Esophagus mucosa (tissue), 1 donor: Measurements from ENCODE around the gene KRT32. TPM values are rescaled to one million over a fixed set of nuclear protein-coding genes. Genes with fewer than 3 reads are reported as not detected.
A peak's percentile ranks its signal among the peaks of the same experiment; 100 is the strongest.
"Not testable (repeated sequence)": the region's sequence is repeated elsewhere in the genome, so short reads cannot be mapped to it uniquely, and the experiment has no call there.

ENCODE experiments used
- ATAC-seq: fragments of 200-7000 bp; cut with Tn5 transposase; one replicate; pipeline ENCODE4 v1.9.1; 2020
- total RNA-seq: library from RNA; stranded (reverse); gene quantifications from one replicate; pipeline ENCODE4 v1.2.4, GENCODE V29; 2023
- donor health status: DM: yes; HTN: yes; CAD: no.

The KRT32 gene
- total RNA-seq, 1 donor from 2014 or later, result 0.80 TPM

DNA sequence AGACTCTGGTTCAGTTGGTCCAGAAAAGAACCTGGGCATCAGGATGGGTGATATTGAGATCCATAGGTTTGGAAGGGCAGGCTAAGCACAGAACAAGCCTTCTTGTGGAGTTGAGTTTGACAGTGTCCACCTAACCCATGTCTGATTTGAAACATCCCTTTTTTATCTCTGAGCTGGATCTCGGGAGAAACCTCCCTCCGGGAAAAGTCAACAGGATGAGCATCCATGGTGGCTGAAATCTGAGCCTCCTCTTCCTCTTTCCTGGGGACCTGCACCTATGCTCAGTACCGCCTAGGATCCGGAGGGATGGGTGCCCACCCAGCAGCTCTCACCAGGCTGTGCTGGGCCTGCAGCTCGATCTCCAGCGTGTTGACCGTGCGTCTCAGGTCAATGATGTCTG is 3.4 kb downstream of the KRT32 start:
- no peak for ATAC-seq

DNA sequence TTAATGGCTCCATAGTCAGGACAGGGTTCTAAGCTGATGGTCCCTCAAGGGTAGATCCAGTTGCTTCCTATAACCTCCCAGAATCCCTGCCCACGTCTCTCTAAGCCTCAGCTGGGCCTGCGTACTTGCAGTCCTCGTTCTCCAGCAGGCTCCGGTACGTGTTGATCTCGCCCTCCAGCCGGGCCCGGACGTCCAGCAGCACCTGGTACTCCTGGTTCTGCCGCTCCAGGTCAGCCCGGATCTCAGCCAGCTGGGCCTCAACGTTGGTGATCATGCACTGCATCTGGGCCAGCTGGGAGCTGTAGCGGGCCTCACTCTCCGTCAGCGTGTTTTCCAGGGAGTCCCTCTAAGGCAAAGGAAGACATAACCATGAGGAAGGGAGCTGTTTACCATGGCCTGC is 4.5 kb downstream of the KRT32 start:
- ATAC-seq, result no peak

DNA sequence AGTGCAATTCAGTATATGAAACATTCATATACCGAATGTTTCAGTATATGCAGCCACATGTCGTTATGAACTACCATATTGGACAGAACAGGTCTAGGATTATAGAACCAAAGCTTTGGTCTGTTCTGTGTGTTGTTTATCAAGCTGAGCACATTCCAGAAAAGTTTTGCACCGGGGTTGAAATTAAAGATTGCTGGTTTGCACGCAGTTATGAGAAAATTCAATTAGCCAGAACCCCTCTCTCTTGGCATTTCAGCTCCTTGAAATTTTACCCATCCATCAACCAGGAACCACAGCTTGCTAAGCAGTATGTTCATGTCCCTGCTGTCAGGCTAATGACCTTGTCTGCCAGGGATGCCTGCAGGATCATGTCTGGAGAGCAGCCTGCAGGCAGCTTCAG is 9.5 kb downstream of the KRT32 start:
- ATAC-seq, result peak; percentile 50

DNA sequence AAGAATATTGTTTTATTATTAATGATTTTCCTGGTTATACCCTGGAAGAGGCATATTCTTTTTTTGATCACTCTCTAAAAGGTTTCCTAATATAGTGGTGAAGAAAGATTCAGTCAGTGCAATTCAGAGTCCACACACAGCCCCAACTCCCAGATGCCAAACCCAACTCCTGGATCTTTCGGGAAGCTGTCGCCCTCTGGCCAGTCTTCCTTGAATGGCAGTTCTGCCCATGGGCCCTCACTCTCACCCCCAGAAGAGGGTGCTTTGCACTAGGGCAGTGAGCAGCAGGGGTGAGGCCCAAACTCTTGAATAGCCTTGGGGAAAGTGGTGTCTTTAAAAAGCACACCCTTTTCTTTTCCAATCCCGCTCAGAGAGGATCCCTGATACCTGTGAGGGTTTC is 11.0 kb downstream of the KRT32 start:
- ATAC-seq, result no peak

DNA sequence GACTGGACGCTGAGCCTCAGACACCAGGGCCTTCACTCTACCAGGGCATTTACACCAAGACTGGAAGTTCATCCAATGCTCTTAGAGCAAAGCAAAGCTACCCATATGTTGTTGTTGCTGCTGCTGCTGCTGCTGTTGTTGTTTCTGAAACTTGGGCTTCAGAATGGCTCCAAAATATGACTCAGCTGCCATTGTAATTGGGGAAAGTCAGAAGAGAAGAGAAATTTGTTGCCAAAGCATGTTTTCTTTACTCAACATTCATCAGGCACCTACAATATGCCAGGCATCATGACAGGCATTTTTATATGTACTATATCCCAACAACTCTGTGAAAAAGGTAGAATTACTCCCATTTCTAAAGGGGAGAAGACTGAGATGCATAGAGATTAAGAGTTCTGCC is 11.9 kb downstream of the KRT32 start:
- ATAC-seq, result no peak

DNA sequence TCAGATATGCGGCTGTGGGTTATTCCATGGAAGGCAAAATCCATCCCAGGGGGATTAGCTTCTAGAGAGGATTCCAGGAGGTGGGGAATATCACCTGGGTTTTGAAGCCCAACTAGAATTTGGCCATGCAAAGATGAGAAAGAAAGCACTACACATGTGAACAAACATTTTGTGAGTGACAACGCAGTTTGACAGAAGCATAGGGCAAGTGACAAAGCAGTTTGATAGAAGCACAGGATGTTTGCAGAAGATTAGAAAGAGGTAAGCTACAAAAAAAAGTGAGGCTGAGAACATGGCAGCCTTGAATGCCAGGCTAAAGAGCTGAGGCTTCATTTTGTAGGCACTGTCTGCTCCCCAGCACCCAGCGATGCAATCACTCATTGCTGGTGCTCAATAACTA is 14.1 kb downstream of the KRT32 start:
- ATAC-seq, result no peak

DNA sequence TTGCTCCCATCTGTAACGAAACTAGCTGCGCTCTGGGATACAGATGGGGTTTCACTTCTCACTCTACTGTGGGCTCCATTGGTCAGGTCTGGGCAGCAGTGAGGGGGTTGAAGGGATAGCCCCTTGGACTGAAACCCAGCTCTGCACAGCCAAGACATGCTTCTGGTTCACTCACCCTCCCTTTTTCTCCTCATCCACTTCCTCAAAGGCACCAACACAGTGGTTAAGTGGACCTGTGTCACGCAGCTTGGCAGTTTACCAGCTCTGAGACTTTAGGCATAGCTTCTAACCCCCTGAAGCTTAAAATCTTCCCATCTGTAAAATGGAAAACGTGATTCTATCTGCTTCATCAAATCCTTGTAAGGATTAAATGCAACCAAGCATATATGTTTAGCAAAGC is 14.9 kb downstream of the KRT32 start:
- ATAC-seq, result peak; percentile 13

DNA sequence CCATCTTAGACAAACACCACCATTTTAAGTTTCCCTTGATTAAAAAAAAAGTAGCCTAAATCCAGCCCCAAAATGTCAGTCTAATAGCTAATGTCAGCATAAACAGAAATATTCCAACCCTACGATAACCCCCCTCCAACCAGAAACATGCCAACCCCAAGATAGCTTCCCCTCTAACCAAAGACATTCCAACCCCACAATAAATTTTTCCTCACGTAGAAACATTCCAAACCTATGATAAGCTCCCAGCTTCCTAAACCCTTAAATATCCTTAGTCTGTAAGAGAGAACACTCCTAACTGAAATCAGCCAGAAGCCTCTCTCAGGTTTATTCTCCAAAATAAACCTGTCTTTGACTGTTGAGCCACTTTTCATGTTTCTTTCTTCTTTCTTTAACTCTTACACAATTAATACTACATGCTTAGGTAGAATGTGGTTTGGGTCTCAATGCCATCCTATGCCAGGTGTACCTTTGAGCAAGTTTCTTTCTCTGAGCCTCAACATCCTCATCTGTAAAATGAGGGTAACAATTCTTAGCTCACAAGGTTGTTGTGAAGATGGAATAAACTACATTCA is 15.9 kb downstream of the KRT32 start:
- no peak for ATAC-seq

DNA sequence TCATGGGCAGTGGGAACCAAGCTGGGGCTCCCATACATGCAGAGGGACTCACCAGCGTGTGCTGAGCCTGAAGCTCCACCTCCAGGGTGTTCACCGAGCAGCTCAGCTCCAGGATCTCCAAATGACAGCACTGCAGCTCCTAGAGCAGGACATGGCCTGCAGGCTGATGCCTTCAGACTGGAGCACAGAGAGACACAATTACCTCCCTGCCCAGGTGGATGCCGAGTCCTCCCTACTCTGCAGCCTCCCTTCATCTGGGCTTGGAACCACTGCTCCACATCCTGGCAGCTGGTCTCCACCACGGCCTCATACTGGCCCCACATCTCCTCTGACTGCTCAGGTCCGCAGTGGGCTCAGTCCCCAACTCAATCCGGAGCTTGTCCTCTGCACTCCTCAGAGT is 18.2 kb downstream of the KRT32 start:
- no peak for ATAC-seq

DNA sequence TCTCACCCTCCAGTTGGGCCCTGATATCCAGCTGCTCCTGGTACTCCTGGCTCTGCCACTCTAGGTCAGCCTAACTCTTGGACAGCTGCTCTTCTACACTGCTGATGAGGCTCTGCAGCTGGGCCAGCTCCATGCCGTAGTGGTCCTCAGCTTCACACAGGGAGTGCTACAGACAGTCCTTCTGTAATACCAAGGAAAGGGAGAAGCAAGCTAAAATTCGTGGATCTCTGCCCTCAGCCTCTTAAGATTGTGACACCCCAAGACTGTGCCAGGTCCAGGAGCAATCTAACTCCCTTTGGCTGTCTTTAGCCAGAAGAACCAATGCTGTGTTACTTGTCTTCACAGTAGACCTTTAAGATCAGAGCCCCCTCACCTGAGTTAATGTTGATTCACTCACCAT is 18.7 kb downstream of the KRT32 start:
- ATAC-seq, result no peak

DNA sequence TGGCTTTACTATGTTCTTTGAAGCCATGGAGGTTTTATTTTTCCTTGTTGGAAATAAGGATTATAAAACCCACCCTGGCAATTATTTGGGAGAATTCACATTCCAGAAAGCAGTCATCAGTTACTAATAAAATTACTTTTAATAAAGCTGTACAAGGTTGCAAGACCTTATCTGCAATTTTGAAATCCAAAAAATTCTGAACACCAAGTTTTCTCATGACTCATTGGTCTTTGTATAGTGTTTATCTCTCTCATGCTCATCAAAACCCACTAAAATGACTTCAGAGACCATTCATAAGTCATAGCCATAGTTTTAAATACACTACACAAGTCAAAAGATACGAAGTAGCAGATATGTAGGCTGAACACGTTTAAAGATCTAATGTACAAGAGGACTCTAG is 20.4 kb downstream of the KRT32 start:
- ATAC-seq, result no peak

DNA sequence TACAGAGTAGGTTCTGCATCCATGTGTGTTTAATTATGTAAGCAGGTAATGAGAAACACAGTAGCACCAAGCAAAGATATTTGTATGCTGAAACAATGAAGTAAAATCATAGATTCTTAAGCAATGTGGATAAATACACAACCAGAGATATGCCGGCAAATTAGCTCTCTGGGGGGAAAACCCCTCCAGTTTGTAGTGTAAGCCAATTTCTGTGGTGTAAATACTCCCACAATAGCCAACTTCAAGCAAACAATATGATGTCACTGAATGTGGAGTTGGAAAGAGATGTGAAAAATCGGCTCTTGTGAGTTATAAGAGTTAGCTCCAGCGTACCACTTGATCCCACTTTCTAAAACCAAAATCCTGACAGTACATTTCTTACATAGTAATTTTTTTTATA is 22.5 kb downstream of the KRT32 start:
- no peak for ATAC-seq

DNA sequence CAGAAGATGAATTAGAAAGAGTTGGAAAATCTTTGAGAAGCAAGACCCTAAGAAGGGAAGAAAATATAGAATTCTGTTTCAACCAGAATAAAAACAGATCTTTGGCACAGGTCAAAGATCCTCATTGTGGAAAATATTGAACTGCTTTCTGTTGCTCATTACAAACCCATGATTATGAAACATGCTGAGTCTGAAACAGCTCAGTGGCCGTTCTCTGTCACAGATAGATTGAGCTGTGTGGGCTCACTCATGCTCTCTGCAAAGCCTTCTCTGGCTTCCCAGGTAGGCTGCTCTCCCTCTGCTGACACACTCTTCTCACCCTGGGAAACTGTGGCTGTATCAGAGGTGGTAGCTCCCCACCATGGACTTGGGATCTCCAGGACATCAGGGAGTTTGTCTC is 23.0 kb downstream of the KRT32 start:
- no peak for ATAC-seq

DNA sequence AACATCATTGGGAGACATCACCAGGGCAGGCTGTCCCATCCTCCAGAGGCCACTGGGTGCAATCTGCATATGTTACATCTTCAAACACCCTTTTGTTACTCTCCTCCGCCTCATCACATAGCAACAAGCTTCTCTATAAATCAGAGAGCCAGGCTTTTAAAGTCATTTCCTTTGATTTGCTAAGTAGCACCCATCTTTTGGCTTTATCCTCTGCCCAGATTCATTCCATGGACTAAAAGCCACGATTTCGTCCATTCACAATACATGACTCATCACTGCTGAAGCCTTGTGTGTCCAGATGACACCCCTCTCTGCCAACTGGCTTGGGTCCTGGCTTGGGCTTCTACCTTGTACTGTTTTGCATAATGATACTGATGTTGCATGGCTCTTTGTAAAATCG is 24.4 kb downstream of the KRT32 start:
- no peak for ATAC-seq

DNA sequence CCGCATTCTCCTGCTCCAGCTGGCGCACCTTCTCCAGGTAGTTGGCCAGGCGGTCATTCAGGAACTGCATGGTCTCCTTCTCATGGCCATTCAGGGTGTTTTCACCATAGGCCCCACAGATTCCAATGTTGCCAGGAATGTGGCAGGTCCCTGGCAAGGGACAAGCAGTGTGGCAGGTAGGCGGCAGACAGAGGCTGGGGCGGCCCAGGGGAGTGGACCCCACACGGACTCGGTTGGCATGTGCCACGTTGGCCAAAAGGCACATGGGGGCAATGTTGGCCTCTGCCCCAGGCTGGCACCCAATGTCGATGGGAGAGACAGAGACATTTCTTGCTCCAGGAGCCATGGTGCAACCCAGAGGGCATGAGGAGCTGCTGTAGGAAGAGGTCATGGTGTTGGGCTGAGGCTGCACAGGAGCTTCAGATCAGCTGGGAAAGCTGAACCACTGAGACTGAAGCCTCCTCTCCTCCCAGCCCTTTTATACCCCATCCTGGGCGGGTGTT is 26.6 kb downstream of the KRT32 start, which contains the start of gene KRT38:
TSS of gene KRT38 (minus strand) at position 453 of the 503 bp plus-strand sequence. CDS start at position 391, 62 bp downstream.
- ATAC-seq, result no peak

DNA sequence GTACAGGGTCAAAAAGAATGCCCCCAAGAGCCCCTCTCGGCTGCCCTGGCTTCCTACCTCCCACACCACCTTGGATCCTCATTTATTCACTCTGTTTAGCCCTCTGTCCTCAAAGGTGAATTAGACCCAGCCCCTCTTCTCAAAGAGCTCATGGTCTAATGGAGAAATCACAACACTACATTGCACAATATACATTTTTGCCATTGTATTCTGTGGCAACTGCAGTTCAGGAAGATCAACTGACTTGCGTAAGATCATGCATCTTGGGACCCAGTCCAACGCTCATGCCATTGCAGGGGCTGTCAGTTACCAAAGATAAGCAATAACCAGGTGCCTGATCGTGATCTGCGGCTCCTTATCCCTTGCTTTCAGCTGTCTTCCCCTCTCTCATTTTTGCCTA is 27.8 kb downstream of the KRT32 start:
- peak; percentile 50 for ATAC-seq

DNA sequence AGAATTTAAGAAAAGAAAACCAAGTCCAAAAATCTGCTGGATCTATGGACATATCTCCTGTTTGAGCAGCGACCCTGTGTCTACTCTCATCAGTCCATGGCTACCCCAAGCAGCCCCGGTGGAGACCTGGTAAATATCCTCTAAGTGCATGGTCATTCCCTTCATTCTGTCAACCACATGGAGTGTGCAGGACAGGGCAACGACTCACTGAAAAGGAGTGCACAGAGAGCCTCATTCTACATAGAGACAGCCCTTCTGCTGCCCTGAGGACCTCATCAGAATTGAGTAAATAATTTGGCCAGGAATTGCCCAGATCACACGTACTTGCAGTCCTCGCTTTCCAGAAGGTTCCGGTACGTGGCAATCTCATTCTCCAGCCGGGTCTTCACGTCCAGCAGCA is 29.4 kb downstream of the KRT32 start:
- no peak for ATAC-seq

DNA sequence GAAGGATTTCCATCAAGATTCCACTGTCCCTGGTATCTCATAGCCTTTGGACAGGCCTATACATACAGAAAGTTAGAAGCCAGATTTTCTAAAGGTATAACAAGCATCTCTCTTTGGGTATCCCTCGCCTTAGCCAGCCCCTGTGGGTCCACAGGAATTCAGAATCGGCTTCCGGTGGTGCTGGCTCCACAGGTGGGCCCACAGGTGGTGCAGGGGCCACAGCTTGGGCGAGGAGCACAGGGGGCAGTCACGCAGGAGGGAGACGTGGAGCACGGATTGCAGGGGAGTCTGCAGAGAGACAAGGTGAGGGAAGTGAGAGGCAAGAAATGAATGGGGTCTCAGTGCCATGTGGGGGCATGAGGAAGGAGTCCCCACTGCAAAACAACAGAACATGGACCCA is 29.9 kb downstream of the KRT32 start:
- no peak for ATAC-seq

DNA sequence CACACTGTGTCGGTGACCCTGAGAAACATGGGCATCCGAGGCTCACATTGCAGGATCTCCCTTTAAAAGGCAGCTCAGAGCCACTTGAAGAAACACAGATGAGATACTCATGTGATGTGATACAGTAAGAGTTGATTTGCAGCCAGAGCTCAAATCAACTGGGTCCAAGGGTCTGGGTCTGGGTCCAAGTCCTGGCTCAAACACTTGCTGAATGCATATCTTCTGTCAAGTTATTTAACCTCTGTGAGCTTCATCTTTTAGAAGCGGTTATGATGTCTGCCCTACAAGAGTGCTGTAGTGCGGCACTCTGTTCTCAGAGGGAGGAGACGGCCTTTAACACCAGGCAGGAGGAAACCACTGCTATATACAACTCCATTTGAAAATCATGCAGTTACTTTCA is 32.8 kb downstream of the KRT32 start:
- no peak for ATAC-seq

DNA sequence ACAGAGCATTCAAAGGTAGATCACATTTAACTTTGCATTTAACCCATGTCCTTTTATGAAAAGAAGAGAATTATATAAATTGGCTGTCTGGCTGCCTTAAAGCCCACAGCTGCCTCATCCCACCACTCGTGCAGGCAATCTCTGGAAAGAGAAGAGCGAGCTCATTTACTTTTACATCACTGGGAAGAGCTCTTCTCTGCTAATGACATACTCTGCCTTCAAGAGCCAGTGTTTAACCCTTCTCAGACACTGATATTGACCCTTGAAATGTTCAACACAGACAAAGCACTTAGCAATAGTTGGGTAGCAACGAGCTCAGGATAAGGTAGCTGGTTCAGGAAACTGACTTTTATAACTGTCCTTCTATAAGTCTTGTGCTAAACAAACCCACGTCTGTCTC is 33.2 kb downstream of the KRT32 start:
- no peak for ATAC-seq

DNA sequence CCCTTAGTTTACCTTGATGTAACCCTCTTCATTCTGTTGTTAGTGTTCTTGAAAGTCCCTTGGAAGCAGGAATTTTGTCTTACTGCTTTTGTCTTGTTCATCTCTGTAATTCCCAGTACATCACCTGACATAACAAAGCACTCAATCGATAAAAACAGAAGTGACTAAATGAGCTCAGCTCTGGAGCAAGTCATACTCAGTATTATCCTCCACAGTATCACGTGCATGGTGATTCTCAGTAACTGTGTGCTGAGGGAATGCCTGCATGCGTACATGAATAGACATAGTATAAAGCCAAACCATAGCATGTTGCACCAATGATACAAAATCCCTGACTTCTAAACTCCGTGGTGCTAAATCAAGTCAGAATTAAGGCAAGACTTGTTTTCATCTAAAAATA is 33.6 kb downstream of the KRT32 start:
- ATAC-seq, result no peak

DNA sequence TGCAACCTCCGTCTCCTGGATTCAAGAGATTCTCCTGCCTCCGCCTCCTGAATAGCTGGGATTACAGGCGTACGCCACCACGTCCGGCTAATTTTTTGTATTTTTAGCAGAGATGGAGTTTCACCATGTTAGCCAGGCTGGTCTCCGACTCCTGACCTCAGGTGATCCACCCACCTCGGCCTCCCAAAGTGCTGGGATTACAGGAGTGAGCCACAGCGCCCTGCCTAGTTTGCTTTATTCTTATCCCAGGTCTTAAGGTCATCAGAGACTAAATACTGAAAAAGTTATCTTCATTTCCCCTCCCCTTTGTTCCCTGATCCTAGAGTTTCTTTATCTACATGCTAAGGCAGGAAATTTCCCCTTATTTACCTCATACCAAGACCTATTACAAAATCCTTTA is 36.8 kb downstream of the KRT32 start:
- ATAC-seq, result not testable (repeated sequence)

DNA sequence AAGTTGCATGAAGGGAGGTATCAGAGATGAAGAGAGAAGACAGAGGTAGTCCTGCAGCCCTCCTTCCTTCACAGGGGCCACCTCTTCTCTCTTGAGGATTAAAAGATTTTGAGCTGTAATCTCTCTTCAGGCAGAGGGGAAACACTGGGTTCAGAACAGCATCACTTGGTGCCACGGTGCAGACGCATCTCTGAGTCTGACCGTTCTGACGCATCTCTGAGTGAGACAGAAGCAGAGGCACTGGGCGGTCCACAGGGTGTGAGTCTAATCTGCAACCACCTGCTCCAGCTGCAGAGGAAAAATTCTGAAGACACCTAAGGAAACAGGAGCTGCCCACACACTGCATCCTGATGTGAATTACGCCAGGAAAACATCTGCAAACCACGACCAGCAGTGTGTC is 37.5 kb downstream of the KRT32 start:
- ATAC-seq, result no peak

DNA sequence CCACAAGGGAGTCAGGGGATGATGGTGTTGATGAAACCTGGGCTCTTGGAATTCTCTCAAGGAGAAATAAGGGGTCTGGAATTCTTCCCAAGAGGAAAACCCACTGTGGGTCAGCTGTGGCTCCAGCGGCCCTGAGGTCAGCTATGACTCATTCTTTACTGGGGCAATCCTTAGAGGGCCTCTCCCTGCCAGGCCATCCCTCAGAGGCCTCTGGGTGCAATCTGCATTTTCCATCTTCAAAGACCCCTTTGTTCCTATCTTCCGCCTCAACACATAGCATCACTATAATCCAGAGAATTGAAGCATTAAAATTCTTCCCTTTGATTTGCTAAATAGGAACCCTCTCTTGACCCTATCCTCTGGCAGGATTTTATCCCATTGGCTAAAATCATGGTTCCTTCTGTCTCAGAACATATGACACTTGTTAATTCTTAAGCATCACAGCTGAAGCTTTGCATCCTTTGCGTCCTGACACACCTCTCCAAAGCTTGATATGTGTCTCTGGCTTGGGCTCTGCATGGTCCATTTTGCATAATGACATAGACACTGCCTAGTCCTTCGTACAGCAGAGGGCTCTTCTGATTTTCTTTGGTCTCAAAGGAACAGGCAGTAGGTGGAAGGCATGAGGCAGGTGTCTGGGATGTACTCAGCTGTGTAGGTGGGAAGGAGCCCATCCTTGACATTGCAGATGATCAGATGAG is 38.4 kb downstream of the KRT32 start:
- no peak for ATAC-seq
